Measurements from ENCODE around the gene ACER3.
"Not testable (repeated sequence)": the region's sequence is repeated elsewhere in the genome, so short reads cannot be mapped to it uniquely, and the experiment has no call there.

Gene ACER3

DNA sequence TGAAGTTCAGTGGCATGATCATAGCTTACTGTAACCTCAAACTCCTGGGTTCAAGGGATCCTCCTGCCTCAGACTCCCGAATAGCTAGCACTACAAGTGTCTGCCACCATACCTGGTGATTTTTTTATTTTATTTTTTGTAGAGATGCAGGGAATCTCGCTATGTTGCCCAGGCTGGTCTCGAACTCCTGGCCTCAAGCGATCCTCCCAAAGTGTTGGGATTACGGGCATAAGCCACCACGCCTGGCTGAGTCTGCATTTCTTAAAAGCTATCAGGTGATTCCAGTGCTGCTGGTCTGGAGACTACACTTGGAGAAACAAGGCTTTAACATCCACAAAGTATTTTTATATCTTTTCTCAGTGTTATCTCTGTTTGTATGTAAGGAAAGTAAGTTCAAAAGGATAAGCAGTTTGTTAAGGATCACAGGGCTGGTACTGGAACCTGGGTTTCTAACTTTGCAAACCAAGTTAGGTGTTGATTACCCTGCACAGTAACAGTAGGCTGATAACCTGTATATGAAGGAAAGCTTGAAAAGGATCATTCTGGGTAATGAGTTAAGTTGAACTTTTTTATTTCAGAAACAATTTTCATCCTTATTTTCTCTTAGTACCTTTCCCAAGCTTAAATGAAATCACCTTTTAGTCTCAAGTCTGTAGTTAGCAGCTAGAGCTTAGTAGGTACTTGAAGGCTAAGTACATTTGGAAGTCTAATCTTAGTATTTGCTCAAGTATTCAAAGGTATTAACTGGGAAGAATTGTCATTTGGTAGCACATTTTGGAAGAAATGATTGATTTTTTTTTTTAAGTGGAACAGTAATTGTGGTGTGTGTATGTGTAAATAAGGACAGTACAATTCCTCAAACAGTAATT lies 12.5 kb downstream of the ACER3 start:
- DNase-seq (ENCODE audit: low read depth in 1 of 2, low spot score in 1 of 2), result no peak

DNA sequence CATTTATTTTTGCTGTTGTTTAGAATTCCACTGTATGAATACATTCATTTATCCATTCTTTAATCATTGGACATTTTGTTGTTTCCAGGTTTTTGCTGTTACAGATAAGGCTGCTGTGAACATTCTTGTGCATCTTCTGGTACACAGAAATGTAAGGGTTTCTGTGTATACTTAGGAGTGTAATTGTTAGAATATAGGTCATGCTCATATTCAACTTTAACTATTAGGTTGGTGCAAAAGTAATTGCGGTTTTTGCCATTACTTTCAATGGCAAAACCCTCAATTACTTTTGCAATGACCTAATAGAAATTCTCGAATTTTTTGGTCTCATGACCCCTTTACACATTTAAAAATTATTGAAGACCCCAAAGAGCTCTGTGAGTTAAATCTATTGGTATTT lies 17.3 kb downstream of the ACER3 start:
- DNase-seq (ENCODE audit: low read depth in 1 of 2, low spot score in 1 of 2), result no peak

DNA sequence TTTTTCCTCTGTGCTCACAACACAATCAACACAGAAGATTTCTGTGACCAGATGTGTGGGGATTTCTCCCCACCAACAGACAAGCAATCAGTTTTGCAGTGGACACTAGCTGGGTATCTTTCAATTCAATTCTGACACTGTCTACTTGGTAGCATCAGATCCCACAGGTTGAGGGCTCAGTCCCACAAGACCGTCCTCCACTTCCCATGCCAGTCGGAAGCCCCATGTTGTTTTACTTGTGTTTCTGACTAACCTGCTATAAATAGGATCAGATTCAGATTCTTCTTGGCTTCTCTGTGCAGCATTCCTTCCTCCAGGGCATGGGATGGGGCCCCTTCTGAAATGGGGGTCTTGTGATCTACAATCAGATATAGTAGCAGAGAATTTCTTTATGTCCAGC lies 19.6 kb downstream of the ACER3 start:
- no peak for DNase-seq (ENCODE audit: low read depth in 1 of 2, low spot score in 1 of 2)

DNA sequence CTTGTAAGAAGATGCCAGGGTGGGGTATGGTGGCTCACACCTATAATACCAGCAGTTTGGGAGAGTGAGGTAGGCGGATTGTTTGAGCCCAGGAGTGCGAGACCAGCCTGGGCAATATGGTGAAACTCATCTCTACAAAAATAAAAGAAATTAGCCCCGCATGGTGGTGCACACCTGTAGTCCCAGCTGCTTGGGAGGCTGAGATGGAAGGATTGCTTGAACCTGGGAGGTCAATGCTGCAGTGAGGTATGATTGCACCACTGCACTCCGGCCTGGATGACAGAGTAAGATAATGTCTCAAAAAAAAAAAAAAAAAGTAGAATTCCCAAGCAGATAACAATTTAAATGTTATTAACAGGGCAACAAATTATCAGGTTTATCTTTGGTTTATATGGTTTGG lies 20.2 kb downstream of the ACER3 start:
- no peak for DNase-seq (ENCODE audit: low read depth in 1 of 2, low spot score in 1 of 2)

DNA sequence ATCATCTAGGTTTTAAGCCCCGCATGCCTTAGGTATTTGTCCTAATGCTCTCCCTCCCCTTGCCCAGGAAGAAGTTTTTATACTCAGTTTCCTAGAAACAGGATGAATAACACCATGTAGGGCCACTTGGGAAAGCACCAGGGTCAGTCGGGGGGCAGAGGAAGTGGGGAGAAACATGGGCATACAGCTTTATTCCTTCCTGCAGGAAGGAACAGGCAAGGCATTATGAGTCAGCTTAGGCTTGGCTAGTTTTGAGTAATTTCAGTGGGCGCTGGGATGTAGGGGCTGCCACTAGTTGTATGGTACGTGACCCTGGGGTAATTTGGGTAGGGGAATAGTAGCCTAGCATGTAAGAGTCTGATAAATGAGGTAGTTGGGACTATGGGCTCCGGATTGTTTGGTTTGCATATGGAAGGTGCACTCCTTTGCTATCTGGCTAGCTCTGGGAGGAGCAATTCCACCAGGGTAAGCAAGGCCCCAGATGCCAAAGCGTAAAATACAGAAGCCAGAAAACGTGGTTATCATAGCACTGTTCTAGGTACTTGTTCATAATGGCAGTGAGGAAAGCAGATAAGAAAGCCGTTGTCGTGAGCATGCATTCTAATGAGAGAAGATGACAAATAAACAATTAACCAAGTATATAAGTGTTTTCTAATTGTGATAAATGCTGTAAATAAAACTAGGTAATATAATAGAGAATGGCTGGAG lies 24.8 kb downstream of the ACER3 start:
- DNase-seq (ENCODE audit: low read depth in 1 of 2, low spot score in 1 of 2), result no peak

DNA sequence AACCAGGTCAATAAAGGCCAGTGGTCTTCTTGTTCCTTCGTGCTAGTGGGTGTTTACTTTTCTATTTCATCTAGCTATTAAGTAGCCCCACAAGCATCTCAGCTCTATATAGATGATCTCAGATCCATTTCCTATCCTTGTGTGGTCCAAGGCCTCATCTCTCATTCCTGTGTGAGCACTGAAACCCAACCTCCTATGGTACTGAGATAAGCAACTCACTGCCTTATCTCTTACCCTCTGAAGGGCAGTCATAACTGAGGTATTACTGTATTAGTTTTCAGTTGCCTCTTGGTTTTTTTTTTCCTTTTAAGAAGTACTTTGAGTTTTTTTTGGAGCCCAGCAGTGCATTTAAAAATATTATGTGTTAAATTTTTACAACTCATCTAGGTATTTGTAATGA lies 28.3 kb downstream of the ACER3 start:
- DNase-seq (ENCODE audit: low read depth in 1 of 2, low spot score in 1 of 2), result no peak

DNA sequence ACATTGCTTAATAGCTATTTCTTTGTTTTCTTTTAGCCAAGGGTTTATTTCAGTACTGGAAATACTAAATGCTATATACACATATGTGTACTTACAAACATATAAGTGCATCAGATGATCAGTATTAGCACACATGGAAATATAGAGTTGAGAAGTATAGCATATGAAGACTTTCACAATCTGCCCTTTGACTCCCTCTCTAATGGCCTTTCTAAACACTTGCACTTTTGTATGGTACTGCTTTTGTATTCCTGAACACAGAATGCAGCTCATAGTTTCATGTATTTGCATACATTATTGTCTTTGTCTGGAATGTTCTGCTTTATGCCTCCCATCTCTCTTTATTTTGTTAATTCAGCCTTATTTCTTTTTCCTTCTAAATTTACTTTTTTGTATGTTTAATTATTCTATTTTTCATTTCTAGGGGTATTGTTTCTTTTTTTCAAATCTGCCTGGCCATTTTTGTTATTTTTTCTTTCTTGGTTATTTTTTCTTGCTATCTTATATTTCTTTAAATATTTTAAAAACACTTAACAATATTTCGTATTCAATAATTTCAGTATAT lies 28.8 kb downstream of the ACER3 start:
- DNase-seq (ENCODE audit: low read depth in 1 of 2, low spot score in 1 of 2), result no peak

DNA sequence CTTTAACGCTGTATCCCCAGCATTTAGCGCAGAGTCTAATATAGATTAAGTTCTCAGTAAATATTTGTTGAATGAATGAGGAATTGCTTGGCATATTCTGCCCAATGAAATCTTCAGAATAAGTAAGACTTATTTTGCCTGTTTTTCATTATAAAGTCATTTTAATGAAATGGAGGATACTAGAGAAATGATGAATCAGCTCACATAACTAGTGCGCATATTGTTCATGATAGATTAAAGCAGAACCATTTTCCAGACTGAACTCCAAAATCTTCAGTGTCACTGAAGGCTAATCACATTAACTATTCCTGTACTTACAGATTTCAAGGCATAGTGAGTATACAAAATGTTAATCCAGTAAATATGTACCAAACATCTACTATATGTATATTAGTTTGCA lies 29.6 kb downstream of the ACER3 start:
- no peak for DNase-seq (ENCODE audit: low read depth in 1 of 2, low spot score in 1 of 2)

DNA sequence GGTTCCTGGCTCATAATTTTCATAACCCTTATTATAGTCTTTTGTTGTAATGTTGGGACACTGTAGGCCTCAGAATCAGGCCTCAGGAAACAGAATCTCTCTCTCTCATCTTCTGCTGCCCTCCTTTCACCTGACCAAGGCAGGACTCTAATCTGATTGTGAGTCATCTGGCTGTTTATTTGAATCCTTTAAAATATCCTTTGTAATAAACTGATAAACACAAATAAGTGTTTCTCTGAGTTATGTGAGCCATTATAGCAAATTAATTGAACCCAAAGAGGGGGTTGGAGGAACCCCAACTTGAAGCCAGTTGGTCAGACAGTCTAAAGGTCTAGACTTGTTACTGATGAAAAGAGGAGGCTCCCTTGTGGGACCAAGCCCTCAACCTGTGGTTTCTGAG lies 30.6 kb downstream of the ACER3 start:
- DNase-seq (ENCODE audit: low read depth in 1 of 2, low spot score in 1 of 2), result no peak

DNA sequence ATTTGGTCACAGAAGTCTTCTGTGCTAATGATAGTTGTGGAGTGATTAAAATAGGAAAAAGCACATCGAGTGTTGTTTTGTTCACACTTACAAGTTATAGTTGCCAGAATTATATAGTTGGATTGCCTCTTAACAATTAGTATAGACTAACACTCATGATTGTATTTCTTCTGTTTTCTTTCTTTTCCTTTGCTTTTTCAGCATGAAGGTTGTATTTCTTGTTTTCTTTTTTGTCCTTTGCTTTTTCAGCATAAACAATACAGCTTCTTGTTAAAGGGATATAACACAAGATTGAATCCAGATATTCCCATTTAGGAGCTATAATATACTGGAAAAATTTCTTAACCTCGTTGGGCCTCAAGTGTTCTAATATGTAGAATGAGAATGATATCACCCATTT lies 31.1 kb downstream of the ACER3 start:
- DNase-seq (ENCODE audit: low read depth in 1 of 2, low spot score in 1 of 2), result no peak

DNA sequence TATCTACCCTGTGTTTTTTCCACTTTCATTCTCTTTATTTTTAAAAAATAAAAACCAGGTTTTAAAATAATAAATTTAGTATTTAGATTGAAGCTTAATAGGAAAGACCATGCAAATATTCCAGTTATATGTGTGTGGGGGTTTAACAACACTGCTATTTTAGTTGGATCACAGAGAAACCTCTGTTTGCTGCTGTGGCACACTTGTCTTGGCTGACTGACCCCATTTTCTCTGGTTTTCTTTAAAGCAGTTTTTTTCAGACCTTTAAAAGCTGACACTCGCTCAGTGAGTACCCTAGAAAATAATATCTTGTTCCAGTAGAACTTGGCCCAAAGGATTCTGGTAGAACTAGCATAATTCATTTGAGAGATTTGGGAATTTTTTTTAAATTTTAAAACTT lies 31.6 kb downstream of the ACER3 start:
- no peak for DNase-seq (ENCODE audit: low read depth in 1 of 2, low spot score in 1 of 2)

DNA sequence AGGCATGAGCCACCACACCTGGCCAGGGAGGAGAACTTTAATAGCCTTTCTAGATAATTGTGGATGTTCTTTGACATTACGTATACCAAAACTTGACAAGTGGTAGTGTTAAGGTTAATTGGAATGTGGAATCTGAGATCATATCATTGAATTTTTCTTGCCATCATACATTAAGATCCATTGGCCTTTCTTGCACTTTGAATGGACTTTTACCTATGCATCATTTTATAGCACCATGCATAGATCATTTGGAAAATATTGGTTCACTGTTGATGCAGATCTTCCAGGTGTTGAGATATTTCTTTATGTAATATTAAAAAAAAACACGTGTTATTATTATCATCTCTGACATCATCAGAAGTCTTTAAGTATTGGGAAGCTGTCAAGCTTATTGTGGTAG lies 36.5 kb downstream of the ACER3 start:
- DNase-seq (ENCODE audit: low read depth in 1 of 2, low spot score in 1 of 2), result no peak

DNA sequence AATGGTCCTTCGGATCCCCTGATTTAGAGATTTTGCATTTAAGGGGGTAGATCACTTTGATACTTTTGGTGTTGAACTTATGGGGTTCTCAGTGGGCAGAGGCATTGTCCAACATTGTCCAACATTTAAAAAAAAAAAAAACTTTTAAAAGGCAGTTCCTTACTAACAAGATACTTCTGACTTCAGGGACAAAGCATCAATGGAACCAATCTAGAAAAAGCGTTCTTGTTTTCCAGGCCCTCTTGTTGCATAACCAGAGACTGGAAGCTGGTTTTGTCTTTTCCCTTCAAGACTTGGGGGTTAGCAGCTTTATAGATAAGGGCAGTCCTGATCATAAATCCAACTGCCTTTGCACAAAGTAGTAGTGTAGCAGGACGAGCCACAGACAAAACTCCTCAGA lies 40.4 kb downstream of the ACER3 start:
- no peak for DNase-seq (ENCODE audit: low read depth in 1 of 2, low spot score in 1 of 2)

DNA sequence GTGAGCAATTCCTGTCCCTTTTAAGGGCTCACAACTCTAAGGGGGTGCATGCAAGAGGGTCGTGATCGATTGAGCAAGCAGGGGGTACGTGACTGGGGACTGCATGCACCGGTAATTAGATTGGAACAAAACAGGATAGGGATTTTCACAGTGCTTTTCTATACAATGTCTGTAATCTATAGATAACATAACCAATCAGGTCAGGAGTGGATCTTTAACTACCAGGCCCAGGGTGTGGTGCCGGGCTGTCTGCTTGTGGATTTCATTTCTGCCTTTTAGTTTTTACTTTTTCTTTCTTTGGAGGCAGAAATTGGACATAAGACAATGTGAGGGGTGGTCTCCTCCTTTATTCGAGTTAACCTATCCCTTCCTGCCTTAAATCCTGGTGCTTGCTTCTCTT lies 40.9 kb downstream of the ACER3 start:
- not testable (repeated sequence) for DNase-seq (ENCODE audit: low read depth in 1 of 2, low spot score in 1 of 2)

DNA sequence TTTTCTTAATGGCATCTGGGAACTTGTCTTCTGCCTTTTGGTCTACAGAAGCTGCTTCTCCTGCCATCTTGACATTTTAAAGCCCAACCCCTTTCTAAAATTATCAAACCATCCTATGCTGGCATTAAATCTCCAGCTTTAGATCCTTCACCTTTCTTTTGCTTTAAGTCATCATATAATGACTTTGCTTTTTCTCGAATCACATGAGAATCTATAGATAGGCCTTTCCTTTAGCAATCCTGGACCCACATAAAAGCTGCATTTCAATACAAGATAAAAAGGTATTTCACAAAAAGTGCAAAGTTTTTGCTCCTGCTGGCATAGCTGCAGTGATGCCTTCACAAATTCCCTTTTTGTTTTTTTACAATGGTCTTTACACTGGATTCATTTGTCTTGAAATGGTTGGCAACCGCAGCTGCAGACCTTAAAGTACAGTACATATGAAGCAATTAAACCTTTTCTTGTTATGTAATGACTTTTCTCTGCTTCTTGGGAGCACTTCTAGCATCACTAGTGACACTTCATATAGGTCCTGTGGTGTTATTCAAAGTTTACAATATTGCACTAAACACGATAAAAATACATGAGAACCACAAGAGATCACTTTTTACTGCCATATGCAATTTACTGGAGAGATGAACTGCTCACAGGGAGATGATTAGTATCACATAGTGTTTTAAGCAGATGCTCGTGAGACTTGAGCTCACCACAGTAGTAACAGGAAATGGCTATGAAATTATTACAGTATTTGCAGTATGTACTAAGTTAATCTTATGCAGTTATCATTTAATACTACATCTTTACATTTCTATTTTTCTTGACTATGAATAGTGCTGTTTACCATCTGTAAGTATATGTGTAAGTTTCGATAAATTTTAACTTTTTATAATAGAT lies 41.6 kb downstream of the ACER3 start:
- no peak for DNase-seq (ENCODE audit: low read depth in 1 of 2, low spot score in 1 of 2)

DNA sequence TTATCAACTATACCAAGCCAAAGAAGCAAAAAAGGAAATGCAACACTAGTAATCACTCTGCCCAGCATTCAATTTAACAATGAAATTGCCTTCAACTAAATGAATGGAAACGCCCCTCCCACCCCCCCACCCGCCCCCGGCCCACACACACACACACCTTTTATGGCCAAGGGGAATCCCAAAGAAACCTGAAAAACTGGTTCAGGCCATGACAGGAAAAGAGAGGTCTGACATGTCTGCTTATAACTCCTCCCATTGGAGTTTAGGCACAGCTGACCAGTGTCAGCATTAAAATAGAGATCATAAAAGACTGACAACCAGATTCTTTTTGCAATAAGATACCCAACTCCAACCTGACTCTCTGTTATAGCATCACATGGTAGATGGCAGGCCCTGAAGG lies 42.6 kb downstream of the ACER3 start:
- DNase-seq (ENCODE audit: low read depth in 1 of 2, low spot score in 1 of 2), result no peak

DNA sequence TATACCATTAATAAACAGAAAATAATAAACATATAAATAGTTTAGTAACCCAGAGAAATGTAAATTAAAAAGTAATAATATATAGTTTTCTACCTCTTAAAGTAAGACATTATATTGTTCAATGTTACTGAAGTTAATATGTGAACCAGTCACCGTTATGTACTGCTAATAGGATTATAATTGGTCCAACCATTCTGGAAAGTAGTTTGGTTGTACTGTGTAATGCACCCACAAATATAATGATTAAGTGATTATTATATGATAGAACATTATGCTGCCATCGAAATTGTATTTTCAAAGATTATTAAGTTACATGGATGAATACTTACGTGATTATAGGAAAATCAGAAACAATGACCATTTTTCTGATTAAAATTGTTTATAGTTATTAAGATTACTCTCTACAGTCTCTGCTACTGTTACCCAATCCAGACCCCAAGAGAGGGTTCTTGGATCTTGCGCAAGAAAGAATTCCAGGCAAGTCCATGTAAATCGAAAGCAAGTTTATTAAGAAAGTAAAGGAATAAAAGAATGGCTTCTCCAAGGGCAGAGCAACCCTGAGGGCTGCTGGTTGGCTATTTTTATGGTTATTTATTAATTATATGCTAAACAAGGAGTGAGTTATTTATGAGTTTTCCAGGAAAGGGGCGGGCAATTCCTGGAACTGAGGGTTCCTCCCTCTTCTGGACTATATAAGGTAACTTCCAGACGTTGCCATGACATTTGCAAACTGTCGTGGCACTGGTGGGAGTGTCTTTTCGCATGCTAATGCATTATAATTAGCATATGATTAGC lies 50.1 kb downstream of the ACER3 start:
- no peak for DNase-seq (ENCODE audit: low read depth in 1 of 2, low spot score in 1 of 2)

DNA sequence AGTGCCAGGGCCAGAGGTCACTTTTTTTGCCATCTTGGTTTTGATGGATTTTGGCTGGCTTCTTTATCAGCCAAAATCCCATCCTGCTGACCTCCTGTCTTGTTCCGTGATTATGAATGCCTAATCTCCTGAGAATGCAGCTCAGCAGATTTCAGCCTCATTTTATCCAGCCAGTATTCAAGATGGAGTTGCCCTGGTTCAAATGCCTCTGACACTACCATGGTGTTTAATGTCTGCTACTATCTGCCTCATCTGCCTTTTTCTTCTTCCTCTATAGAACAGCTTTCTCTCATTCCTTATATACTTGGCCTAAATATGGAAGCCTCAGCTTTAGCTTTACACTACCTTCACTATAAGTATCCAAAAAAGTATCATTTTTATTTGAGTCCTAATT lies 50.7 kb downstream of the ACER3 start:
- DNase-seq (ENCODE audit: low read depth in 1 of 2, low spot score in 1 of 2), result no peak

DNA sequence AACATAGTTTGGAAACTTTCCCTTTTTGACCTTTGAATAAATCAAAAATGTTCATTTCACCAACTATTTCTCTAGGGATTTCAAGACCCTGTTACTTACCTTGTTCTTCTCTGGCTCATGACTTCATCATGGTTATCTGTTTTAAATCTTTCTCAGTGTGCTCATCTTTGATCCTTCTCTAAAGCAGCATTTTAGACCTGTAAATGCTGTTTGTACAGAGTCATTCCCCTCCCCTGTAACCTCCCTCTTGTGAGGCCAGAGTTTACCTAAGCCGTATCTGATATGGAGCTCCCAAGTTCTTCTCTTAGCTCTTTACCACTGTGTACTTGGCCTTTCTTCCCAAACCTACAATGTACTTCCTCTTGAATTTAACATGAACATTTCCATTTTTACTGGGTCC lies 56.0 kb downstream of the ACER3 start:
- DNase-seq (ENCODE audit: low read depth in 1 of 2, low spot score in 1 of 2), result no peak

DNA sequence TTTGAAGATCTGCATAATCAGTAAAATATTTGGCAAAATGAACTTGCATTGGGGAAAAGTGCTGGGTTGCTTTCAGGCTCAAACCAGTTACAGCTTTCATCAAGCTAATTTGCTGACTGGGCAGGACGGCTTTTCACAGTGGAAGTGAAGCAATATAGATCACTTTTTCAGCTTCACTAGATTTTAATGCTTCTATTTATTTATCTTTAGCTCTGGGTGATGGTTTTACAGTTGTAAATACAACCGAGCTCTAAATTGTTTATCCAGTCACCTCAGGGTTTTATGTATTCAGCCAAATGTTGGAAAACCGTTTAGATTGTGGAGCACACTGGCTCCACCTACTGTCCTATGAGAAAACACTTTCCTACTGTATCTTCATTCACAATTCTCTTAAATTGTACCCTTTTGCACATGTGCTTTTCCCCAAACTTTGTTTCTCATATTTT lies 58.2 kb downstream of the ACER3 start:
- no peak for DNase-seq (ENCODE audit: low read depth in 1 of 2, low spot score in 1 of 2)

DNA sequence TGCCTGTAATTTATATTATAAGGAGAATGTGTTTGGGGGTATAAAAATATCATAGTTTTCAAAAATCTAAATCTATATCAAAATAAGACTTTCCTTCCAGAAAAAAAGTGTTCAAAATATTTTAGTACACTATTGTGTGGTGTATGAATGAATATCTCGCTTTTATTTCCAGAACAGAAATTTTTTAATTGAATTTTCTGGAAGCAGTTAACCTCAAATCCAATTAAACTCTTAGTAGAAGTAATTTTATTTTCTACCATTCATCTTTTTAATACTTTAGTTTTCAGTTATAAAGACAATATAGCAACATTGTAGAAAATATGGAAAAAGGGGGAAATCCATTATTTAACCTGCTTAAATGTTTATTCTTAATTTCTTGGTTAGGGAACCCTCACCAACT lies 58.7 kb downstream of the ACER3 start:
- no peak for DNase-seq (ENCODE audit: low read depth in 1 of 2, low spot score in 1 of 2)

Data from activated CD4-positive, alpha-beta T cell treated with anti-CD3 and anti-CD28 coated beads, Interleukin-2, amount 50 U/mL, for 24 hours (primary cell).